GM10266 (cell line): ENCODE results near the gene ARHGAP18.

Experiments
- DNase-seq: peaks from one replicate; pipeline ENCODE4 v3.0.0; 2012; ENCODE audit errors: extremely low spot score
- TF ChIP-seq, protein P1 (sequence below): IDR thresholded peaks from 2 replicates; pipeline ENCODE4 v1.5.1; 2012; ENCODE audit warnings: mild to moderate bottlenecking, low read depth; ENCODE audit not compliant: control insufficient read depth, insufficient read depth; ENCODE audit errors: missing control alignments

Gene ARHGAP18

DNA sequence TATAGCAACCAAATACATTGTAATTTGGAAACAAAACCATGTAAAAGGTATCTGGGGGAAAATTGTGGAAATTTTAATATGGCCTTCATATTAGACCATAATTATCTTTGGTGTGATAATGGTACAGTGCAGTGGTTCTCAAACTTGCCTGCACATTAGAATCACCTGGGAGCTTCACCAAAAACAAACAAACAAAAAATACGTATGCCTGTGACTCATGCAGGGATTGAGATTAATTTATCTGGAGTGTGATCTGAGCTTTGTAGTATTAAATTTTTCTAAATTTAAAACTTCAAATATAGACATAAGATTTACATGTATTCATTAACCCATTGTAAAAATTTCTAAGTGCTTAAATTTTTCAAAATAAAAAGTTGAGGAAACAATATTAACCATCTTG lies 31.5 kb downstream of the ARHGAP18 start:
- TF ChIP-seq, protein P1, sequence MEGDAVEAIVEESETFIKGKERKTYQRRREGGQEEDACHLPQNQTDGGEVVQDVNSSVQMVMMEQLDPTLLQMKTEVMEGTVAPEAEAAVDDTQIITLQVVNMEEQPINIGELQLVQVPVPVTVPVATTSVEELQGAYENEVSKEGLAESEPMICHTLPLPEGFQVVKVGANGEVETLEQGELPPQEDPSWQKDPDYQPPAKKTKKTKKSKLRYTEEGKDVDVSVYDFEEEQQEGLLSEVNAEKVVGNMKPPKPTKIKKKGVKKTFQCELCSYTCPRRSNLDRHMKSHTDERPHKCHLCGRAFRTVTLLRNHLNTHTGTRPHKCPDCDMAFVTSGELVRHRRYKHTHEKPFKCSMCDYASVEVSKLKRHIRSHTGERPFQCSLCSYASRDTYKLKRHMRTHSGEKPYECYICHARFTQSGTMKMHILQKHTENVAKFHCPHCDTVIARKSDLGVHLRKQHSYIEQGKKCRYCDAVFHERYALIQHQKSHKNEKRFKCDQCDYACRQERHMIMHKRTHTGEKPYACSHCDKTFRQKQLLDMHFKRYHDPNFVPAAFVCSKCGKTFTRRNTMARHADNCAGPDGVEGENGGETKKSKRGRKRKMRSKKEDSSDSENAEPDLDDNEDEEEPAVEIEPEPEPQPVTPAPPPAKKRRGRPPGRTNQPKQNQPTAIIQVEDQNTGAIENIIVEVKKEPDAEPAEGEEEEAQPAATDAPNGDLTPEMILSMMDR: no peak
- no peak for DNase-seq

DNA sequence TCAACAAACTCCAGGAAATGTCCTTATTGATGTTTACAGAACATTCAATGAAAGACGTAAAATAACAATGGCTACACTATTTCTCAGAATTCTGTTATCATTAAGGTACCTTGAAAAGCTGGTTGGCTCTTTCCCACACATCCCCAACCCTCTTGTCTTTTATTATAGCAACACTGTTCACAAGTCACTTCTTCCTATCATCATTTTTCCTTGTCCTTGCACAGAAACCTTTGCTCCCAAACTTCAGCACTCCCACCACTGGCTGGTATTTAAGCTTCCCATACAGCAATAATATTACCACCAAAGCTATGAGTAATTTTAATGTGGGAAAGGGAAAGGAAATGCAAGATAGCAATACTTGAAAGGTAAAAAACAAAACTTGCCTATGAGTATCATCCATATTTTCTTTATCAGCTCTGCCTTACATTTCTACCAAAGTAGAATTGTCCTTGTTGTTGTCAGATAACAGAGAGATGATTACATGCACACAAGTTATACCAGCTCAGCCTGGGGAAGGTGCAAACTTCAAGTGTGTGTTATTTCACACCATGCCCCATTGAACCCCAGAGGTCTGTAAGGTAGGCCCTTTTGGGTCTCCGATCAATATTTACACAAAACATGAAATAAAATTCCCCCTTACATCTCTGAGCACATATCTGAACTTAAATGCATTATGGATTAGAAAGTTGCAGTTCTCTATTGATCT lies 32.2 kb downstream of the ARHGAP18 start:
- TF ChIP-seq, protein P1: no peak
- DNase-seq: no peak

DNA sequence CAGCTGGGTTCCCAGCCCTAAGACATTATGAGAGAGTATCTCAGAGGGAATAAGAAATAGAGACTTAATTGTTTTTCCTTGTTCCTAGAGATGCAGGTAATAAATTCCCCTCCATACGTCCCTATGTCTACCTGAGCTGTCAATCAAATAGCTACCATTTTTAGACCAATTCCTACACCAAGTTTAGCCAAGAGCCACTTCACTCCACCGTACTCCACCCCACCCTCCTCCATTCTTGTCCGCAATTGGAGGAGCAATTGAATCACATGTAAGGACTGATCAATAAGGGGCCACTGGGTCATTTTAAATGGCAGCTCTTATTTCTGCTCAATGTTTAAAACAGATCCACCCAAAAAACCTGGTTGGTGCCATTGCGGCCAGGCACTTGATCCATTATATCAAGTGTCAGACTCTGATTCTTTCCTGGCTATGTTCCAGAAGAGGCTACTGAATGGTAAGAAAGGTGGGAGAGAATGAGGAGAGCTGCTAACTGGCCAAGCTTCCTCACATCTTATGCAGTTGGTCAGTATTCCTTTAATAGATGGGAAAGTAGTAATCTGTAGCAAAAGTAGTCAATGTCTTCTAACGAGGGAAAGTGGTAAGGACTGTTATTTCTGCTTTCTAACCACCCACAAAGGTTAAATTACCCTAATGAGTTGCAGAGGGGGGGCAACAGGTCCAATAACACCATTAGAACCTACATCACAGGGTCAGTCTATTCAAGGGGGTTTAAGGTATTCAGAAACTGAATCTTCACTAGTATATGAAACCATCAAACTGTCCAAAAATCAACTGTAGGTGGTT lies 34.1 kb downstream of the ARHGAP18 start:
- DNase-seq: no peak
- TF ChIP-seq, protein P1: no peak

DNA sequence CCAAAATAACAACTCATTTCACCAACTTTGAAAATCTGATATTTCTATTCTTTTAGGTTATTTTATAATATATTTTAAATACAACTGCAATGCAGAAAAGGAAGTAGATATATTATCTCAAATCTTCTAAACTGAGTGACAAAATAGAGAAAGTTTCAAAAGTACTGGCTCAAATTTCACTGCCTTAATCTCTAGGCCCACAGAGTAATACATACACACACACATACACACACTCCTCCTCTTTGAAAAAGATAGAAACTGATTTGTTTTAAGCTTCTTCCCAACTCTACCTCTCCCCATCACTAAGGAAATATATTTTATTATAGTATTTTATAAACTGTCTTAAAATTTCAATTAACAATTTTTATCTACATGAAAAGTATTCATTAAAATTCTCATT lies 36.2 kb downstream of the ARHGAP18 start:
- no peak for DNase-seq
- TF ChIP-seq, protein P1: no peak

DNA sequence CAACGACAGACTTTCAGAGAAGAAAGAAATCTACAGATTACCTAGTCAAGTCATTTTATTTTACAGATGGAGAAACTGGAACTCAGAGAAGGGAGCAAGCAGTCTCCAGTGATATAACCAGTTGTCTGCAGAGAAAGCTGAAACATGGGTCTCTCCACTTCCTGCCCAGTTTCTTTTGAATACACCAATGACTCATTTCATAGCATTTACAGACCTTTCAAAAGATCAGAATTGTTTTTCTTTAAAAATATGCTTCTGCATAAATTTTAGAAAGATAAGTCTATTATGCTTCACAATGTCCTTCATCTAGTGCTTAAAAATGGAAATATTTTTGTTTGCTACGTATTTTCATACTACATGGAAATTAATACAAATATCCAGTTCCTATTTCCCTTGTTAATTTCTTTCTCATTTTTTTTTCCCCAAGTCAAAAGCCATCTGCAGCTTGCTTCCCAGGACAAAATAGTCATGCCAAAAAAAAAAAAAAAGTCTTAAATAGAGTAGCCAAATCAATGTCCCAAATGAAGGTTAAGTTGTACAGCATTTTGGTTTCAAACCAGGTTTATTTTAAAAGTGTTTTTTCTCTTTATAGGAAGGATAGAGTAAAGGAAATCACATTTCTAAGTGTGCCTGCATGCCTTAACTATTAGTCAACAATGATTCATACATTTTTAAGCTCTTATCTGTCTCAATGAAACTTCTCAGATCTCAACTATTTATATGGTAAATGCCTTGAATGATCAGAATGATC lies 36.9 kb downstream of the ARHGAP18 start:
- TF ChIP-seq, protein P1: no peak
- DNase-seq: peak; percentile 29

DNA sequence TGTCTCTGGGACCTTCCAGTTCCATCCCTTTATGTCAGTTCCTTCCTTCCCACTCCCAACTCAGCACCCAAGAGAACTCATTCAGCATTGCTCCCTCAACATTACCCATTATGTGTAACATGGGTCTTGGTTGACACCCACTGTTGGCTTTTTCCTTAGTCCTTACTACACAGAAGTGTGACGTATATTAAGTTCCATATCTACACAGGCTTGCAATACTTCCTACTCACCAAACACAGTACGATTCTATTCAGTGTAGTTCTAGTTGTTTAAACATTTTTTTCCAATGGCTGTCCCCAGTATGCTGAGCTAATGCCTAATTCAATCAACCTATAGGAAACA lies 37.7 kb downstream of the ARHGAP18 start:
- TF ChIP-seq, protein P1: no peak
- no peak for DNase-seq
